ENCODE results near the gene KSR1.
"Not testable (repeated sequence)": the region's sequence is repeated elsewhere in the genome, so short reads cannot be mapped to it uniquely, and the experiment has no call there.

KSR1 gene

GRCh38 chr17:27664606-27664965 is 208.3 kb downstream of the KSR1 start:
- H3K36me3 ChIP-seq (ENCODE audit: insufficient read depth, low read length): no peaks in the 10 kb centered on the region
- H3K4me3 ChIP-seq: no peak overlapping the region
- H3K9me3 ChIP-seq (ENCODE audit: low read depth, low read length): no peaks in the 10 kb centered on the region
- TF ChIP-seq POLR2AphosphoS5 (IDR thresholded peaks at IDR 0.05; ENCODE audit: borderline replicate concordance, low read depth, low read length) (no peak), FOXP2 (optimal IDR thresholded peaks at IDR 0.05; ENCODE audit: control extremely low read depth, extremely low read length, insufficient read depth) (no peak), EZH2 (IDR thresholded peaks at IDR 0.05) (no peak)
- H3K9ac ChIP-seq (ENCODE audit: insufficient read length): no peak overlapping the region
- DNase-seq (ENCODE audit: low read depth, low spot score): no peak
- no peak overlapping the region for H3K27ac ChIP-seq

GRCh38 chr17:27665549-27665948 is 209.3 kb downstream of the KSR1 start:
- no peak for TF ChIP-seq FOXP2 (optimal IDR thresholded peaks at IDR 0.05; ENCODE audit: control extremely low read depth, extremely low read length, insufficient read depth)
- TF ChIP-seq EZH2 (IDR thresholded peaks at IDR 0.05): no peak
- no peak for TF ChIP-seq POLR2AphosphoS5 (IDR thresholded peaks at IDR 0.05; ENCODE audit: borderline replicate concordance, low read depth, low read length)
- Histone ChIP-seq H3K4me3 (no peak overlapping the region), H3K9ac (ENCODE audit: insufficient read length) (no peak overlapping the region), H3K36me3 (ENCODE audit: insufficient read depth, low read length) (no peaks in the 10 kb centered on the region), H3K9me3 (ENCODE audit: low read depth, low read length) (no peaks in the 10 kb centered on the region), H3K27ac (no peak overlapping the region)
- no peak for DNase-seq (ENCODE audit: low read depth, low spot score)

- not testable (repeated sequence) for H3K27ac ChIP-seq; H3K9me3 ChIP-seq (ENCODE audit: low read depth, low read length); DNase-seq (ENCODE audit: low read depth, low spot score); H3K9ac ChIP-seq (ENCODE audit: insufficient read length); H3K4me3 ChIP-seq; H3K36me3 ChIP-seq (ENCODE audit: insufficient read depth, low read length)
These were observed 210.0 kb downstream of the KSR1 start for GRCh38 chr17:27666270-27666669.

GRCh38 chr17:27666831-27667560 is 210.7 kb downstream of the KSR1 start:
- H3K36me3 ChIP-seq (ENCODE audit: insufficient read depth, low read length): no peaks in the 10 kb centered on the region
- TF ChIP-seq EZH2 (IDR thresholded peaks at IDR 0.05) (no peak), FOXP2 (optimal IDR thresholded peaks at IDR 0.05; ENCODE audit: control extremely low read depth, extremely low read length, insufficient read depth) (no peak), POLR2AphosphoS5 (IDR thresholded peaks at IDR 0.05; ENCODE audit: borderline replicate concordance, low read depth, low read length) (no peak)
- H3K4me3 ChIP-seq: no peak overlapping the region
- H3K9me3 ChIP-seq (ENCODE audit: low read depth, low read length): no peaks in the 10 kb centered on the region
- H3K27ac ChIP-seq: no peak overlapping the region
- no peak overlapping the region for H3K9ac ChIP-seq (ENCODE audit: insufficient read length)
- DNase-seq (ENCODE audit: low read depth, low spot score): no peak

GRCh38 chr17:27667656-27668487 is 211.6 kb downstream of the KSR1 start:
- DNase-seq (ENCODE audit: low read depth, low spot score): no peak

GRCh38 chr17:27668488-27668823 is 212.2 kb downstream of the KSR1 start:
- Histone ChIP-seq H3K36me3 (ENCODE audit: insufficient read depth, low read length) (no peaks in the 10 kb centered on the region), H3K4me3 (no peak overlapping the region), H3K27ac (no peak overlapping the region), H3K9me3 (ENCODE audit: low read depth, low read length) (no peaks in the 10 kb centered on the region), H3K9ac (ENCODE audit: insufficient read length) (no peak overlapping the region)
- DNase-seq (ENCODE audit: low read depth, low spot score): no peak
- TF ChIP-seq POLR2AphosphoS5 (IDR thresholded peaks at IDR 0.05; ENCODE audit: borderline replicate concordance, low read depth, low read length): no peak
- TF ChIP-seq EZH2 (IDR thresholded peaks at IDR 0.05): no peak

More at GRCh38 chr17:27667656-27668487, 211.6 kb downstream of the KSR1 start:
- no peak overlapping the region for H3K4me3 ChIP-seq
- no peak overlapping the region for H3K9ac ChIP-seq (ENCODE audit: insufficient read length)
- H3K36me3 ChIP-seq (ENCODE audit: insufficient read depth, low read length): no peaks in the 10 kb centered on the region
- no peaks in the 10 kb centered on the region for H3K9me3 ChIP-seq (ENCODE audit: low read depth, low read length)
- H3K27ac ChIP-seq: no peak overlapping the region
- TF ChIP-seq EZH2 (IDR thresholded peaks at IDR 0.05) (no peak), POLR2AphosphoS5 (IDR thresholded peaks at IDR 0.05; ENCODE audit: borderline replicate concordance, low read depth, low read length) (no peak), FOXP2 (optimal IDR thresholded peaks at IDR 0.05; ENCODE audit: control extremely low read depth, extremely low read length, insufficient read depth) (no peak)

- H3K4me3 ChIP-seq: no peak overlapping the region
- H3K9ac ChIP-seq (ENCODE audit: insufficient read length): no peak overlapping the region
- TF ChIP-seq EZH2 (IDR thresholded peaks at IDR 0.05) (no peak), POLR2AphosphoS5 (IDR thresholded peaks at IDR 0.05; ENCODE audit: borderline replicate concordance, low read depth, low read length) (no peak), FOXP2 (optimal IDR thresholded peaks at IDR 0.05; ENCODE audit: control extremely low read depth, extremely low read length, insufficient read depth) (no peak)
- H3K9me3 ChIP-seq (ENCODE audit: low read depth, low read length): no peaks in the 10 kb centered on the region
- no peak overlapping the region for H3K27ac ChIP-seq
- no peak for DNase-seq (ENCODE audit: low read depth, low spot score)
- no peaks in the 10 kb centered on the region for H3K36me3 ChIP-seq (ENCODE audit: insufficient read depth, low read length)
These were observed 212.9 kb downstream of the KSR1 start for GRCh38 chr17:27669136-27669535.

GRCh38 chr17:27669850-27670249 is 213.6 kb downstream of the KSR1 start:
- Histone ChIP-seq H3K27ac (no peak overlapping the region), H3K9me3 (ENCODE audit: low read depth, low read length) (no peaks in the 10 kb centered on the region), H3K4me3 (no peak overlapping the region), H3K9ac (ENCODE audit: insufficient read length) (no peak overlapping the region), H3K36me3 (ENCODE audit: insufficient read depth, low read length) (no peaks in the 10 kb centered on the region)
- TF ChIP-seq FOXP2 (optimal IDR thresholded peaks at IDR 0.05; ENCODE audit: control extremely low read depth, extremely low read length, insufficient read depth) (no peak), POLR2AphosphoS5 (IDR thresholded peaks at IDR 0.05; ENCODE audit: borderline replicate concordance, low read depth, low read length) (no peak), EZH2 (IDR thresholded peaks at IDR 0.05) (no peak)
- DNase-seq (ENCODE audit: low read depth, low spot score): no peak
